ENCODE data around the gene PDE4D. TPM values are rescaled to one million over a fixed set of nuclear protein-coding genes. Genes with fewer than 3 reads are reported as not detected.

Gene PDE4D
- total and polyA plus RNA-seq, 8 donors, result 1.5 to 7.1 (median 3.1) TPM

GRCh38 chr5:59537961-59538749 lies 355.4 kb downstream of the PDE4D start:
- FAIRE-seq, result no peak
- intact Hi-C loops (cut with DNase I), result no loop called here

DNA sequence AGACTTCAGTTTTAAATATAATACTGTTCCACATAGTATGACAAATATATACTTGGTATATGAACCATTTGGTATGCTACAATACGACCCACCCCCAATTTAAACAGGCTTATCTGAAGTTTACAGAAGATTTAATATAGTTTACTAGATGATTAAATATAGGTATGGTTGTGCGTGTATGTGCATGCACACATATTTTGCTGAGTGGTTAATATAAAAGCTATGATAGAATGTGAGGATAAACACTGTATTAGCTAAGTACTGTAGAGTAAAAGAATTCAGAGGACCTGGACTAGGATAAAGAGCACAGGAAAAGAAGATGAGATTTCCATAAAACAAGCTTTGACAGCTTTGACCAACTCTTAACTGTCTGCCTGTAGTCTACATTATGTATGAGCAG lies 356.7 kb downstream of the PDE4D start:
- DNase-seq (no peak), FAIRE-seq (no peak), ATAC-seq (no peak)
- no peaks in the 10 kb centered on the region for H3K27me3 ChIP-seq
- H3K4me3 ChIP-seq, result no peak overlapping the region
- no peak for TF ChIP-seq CTCF (IDR thresholded peaks at IDR 0.05)
- H3K9me3 ChIP-seq, result no peaks in the 10 kb centered on the region
- H3K27ac ChIP-seq, result no peak overlapping the region
- no peaks in the 10 kb centered on the region for H3K4me1 ChIP-seq
- no peaks in the 10 kb centered on the region for H3K36me3 ChIP-seq
- intact Hi-C loops (cut with DNase I), result no loop called here
- WGBS, 2 donors, result 65% methylated on average over 2 of the region's 2 CpGs

More at GRCh38 chr5:59537961-59538749, 355.4 kb downstream of the PDE4D start:
- H3K36me3 ChIP-seq, result no peaks in the 10 kb centered on the region
- no peaks in the 10 kb centered on the region for H3K27me3 ChIP-seq
- TF ChIP-seq CTCF (IDR thresholded peaks at IDR 0.05), result no peak
- ATAC-seq (no peak), DNase-seq (no peak)
- WGBS, 2 donors, result 89 to 94% methylated on average over 6 of the region's 6 CpGs
- H3K9me3 ChIP-seq, result no peaks in the 10 kb centered on the region
- H3K4me1 ChIP-seq, result peaks cover 1 to 12% (median 3%) of the 10 kb centered on the region in 3 donors
- no peak overlapping the region for H3K4me3 ChIP-seq
- no peak overlapping the region for H3K27ac ChIP-seq

- H3K27me3 ChIP-seq, result no peaks in the 10 kb centered on the region
- no peak for TF ChIP-seq CTCF (IDR thresholded peaks at IDR 0.05)
- DNase-seq (no peak), ATAC-seq (no peak), FAIRE-seq (no peak)
- H3K9me3 ChIP-seq, result no peaks in the 10 kb centered on the region
- no peak overlapping the region for H3K4me3 ChIP-seq
- no peak overlapping the region for H3K27ac ChIP-seq
- no peaks in the 10 kb centered on the region for H3K4me1 ChIP-seq
- H3K36me3 ChIP-seq, result no peaks in the 10 kb centered on the region
- intact Hi-C loops (cut with DNase I), result no loop called here
- WGBS, 2 donors, result 82 to 88% methylated on average over 2 of the region's 2 CpGs
These were observed 358.0 kb downstream of the PDE4D start for GRCh38 chr5:59535561-59535960.

DNA sequence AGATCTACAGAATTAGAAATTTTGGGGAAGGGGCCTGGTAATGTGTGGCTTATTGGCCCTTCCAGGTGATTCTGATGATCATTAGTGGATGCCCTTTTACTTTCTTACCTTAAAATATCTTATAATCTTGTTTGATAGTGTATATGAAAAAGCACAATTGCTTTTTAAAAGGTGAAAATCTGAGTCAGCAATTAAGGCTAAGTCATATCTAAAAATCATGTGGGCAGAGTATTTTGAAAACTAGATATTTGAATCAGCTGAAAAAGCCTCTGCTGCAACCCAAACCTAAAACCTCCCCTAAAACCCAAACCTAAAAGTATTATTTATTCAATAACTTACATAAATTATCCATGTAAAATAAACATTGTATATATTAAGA lies 359.8 kb downstream of the PDE4D start:
- no peak for DNase-seq
- no peaks in the 10 kb centered on the region for H3K4me1 ChIP-seq
- FAIRE-seq, result no peak
- no peak for TF ChIP-seq CTCF (IDR thresholded peaks at IDR 0.05)
- intact Hi-C loops (cut with DNase I), result no loop called here
- H3K4me3 ChIP-seq, result no peak overlapping the region
- H3K27ac ChIP-seq, result no peak overlapping the region
- H3K27me3 ChIP-seq, result no peaks in the 10 kb centered on the region
- no peaks in the 10 kb centered on the region for H3K9me3 ChIP-seq
- no peak for ATAC-seq
- no peaks in the 10 kb centered on the region for H3K36me3 ChIP-seq

DNA sequence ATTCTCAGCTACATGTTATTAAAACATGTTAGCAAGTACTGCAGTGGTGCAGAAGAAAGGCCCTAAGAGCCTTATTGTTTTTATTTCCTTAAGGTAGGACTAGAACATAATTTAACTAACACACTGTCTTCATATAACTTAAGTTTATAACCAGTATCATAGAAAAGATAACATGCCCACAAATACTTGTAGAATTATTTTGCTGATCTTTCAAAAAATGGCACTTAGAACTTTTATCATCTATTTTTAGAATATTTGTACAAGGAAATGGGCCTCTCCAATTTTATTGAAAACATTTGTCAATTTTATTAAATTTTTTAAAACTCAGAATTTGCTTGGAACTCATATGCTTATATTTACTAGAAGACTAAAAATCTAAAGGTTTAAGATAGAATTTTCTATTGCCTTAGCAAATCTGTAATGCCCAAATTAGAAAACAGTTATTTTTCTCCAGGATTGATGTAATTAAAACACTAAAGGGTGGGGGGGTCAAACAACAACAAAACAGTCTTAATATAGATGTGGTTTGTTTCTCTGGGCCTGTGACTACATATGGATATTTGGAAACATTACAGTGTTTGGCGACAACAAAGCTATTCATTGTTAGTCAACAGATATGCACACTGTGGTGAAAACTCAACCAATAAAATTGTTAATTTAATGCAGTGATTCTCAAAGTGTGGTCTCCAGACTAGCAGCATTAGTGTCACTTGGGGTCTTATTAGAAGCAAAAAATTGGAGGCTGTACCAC lies 360.4 kb downstream of the PDE4D start:
- ATAC-seq (no peak), DNase-seq (no peak), FAIRE-seq (no peak)
- Histone ChIP-seq H3K36me3 (no peaks in the 10 kb centered on the region), H3K4me3 (no peak overlapping the region), H3K27me3 (no peaks in the 10 kb centered on the region), H3K9me3 (no peaks in the 10 kb centered on the region), H3K4me1 (no peaks in the 10 kb centered on the region), H3K27ac (no peak overlapping the region)
- intact Hi-C loops (cut with DNase I), result no loop called here
- TF ChIP-seq CTCF (IDR thresholded peaks at IDR 0.05), result no peak
- WGBS, 2 donors, result 97 to 100% methylated on average over 1 of the region's 1 CpG

All from pancreas (tissue), 10 donors.